Fibroblast of lung (primary cell): ENCODE results near the gene NCSTN. TPM values are rescaled to one million over a fixed set of nuclear protein-coding genes. Genes with fewer than 3 reads are reported as not detected.

ENCODE experiments used
- DNase-seq, 2 donors: peaks; one replicate each; pipeline versions ENCODE4 v3.0.0 to v3.0.0-alpha.2; 2010; ENCODE audit warnings: low read depth in 2 of 2
- H2AFZ ChIP-seq: 2 replicates; pipeline ENCODE4 v1.5.1; 2012; ENCODE audit warnings: low read length, control low read depth, inconsistent platforms
- H3K27ac ChIP-seq: 2 replicates; pipeline ENCODE4 v1.5.1; 2011; ENCODE audit warnings: low read length, control low read depth; ENCODE audit not compliant: insufficient read depth
- H3K27me3 ChIP-seq: 2 replicates; pipeline ENCODE4 v1.5.1; 2011; ENCODE audit warnings: mild to moderate bottlenecking, low read length; ENCODE audit not compliant: control insufficient read depth, insufficient read depth
- H3K36me3 ChIP-seq: 2 replicates; pipeline ENCODE4 v1.5.1; 2011; ENCODE audit warnings: low read length; ENCODE audit not compliant: control insufficient read depth, insufficient read depth
- H3K4me1 ChIP-seq: 2 replicates; pipeline ENCODE4 v1.5.1; 2011; ENCODE audit warnings: low read length; ENCODE audit not compliant: control insufficient read depth, insufficient read depth; ENCODE audit errors: extremely low read depth
- H3K4me2 ChIP-seq: 2 replicates; pipeline ENCODE4 v1.5.1; 2011; ENCODE audit warnings: low read length, control low read depth; ENCODE audit not compliant: insufficient read depth; ENCODE audit errors: extremely low read depth
- H3K4me3 ChIP-seq, 4 experiments: fragments of 200-600 bp in 1 of 4; sonication (generic) in 1 of 4; replicated peaks in 1 of 4; 2 replicates each; pipeline ENCODE4 v1.5.1; 2011 to 2016; ENCODE audit warnings: low read length in 4 of 4, low read depth in 3 of 4, mild to moderate bottlenecking in 3 of 4, control low read depth in 2 of 4, inconsistent platforms in 1 of 4, mixed read lengths in 1 of 4; ENCODE audit not compliant: insufficient read depth in 1 of 4; ENCODE audit errors: control extremely low read depth in 1 of 4
- H3K79me2 ChIP-seq: 2 replicates; pipeline ENCODE4 v1.5.1; 2012; ENCODE audit warnings: mild to moderate bottlenecking, low read length, inconsistent platforms; ENCODE audit not compliant: control insufficient read depth, insufficient read depth
- H3K9ac ChIP-seq: 2 replicates; pipeline ENCODE4 v1.5.1; 2011; ENCODE audit warnings: mild to moderate bottlenecking, low read length, control low read depth; ENCODE audit not compliant: insufficient read depth
- H3K9me3 ChIP-seq: 2 replicates; pipeline ENCODE4 v1.5.1; 2012; ENCODE audit warnings: low read depth, low read length; ENCODE audit not compliant: control insufficient read depth, insufficient read depth
- H4K20me1 ChIP-seq: 2 replicates; pipeline ENCODE4 v1.5.1; 2011; ENCODE audit warnings: low read length; ENCODE audit not compliant: control insufficient read depth, insufficient read depth; ENCODE audit errors: extremely low read depth
- CTCF ChIP-seq, 2 donors: IDR thresholded peaks in 1 of 2; conservative IDR thresholded peaks in 1 of 2; 1 replicate in 1 of 2; 2 replicates in 1 of 2; pipeline ENCODE4 v1.5.1; 2011 to 2012; ENCODE audit warnings: low read length in 2 of 2, control low read depth in 1 of 2, inconsistent platforms in 1 of 2, low read depth in 1 of 2, mild to moderate bottlenecking in 1 of 2
- EZH2 ChIP-seq: IDR thresholded peaks from 2 replicates; pipeline ENCODE4 v1.5.1; 2012; ENCODE audit warnings: low read length, control low read depth, mild to moderate bottlenecking; ENCODE audit errors: missing control alignments
- polyA plus RNA-seq, 2 donors: library from polyadenylated mRNA; depleted of rRNA in 1 of 2; stranded (reverse) in 1 of 2; unstranded in 1 of 2; fragments of >200 nt; gene quantifications; 2 replicates each; pipeline ENCODE4 v1.2.1, GENCODE V29; 2011 to 2012; ENCODE audit warnings: missing spikeins in 1 of 2
- total RNA-seq: library from RNA; depleted of rRNA; stranded (reverse); fragments of >200 nt; gene quantifications from 2 replicates; pipeline ENCODE4 v1.2.1, GENCODE V29; 2014

Gene NCSTN
- total and polyA plus RNA-seq, 2 donors (not counting 1 experiment from before 2014, with no cell fraction given), result 97.1 to 188 TPM

DNA sequence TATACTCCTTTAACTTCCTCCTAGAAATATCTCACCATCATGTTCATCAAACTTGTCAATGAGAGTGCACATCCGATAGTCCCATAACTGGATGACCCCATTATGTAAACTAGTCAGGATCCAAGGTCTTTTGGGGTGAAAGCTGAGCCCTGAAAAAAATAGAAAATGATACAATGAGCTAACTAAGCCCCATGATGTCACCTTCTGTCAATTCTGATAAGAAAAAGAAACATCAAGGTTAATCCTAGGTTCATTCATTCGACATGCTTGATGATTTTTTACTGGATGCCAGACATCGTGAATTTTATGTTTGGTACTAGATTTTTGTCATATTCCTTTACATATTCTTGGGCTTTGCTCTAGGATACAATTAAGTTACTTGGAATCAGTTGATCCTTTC is 3.0 kb upstream of the NCSTN start:
- H3K27ac ChIP-seq, result no peak overlapping the region

DNA sequence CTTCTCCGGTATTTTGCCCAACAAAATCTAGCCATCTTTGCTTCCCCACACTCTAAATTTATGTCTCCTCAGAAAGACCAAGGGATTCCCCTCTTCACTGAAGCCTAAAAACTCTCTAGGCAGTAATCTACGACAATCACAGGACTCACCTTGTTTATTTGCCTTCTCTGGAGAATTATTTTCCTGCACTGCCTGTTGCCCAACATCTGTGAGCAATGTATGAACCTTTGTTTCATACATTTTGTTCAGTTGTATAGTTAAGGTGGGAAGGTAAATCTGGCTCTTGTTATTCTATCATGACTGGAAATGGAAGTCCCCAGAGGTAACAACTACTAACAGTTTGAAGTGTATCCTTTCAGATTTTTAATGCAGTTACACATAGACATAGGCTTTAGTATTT is 2.3 kb upstream of the NCSTN start:
- H3K36me3 ChIP-seq, result peaks cover 12% of the 10 kb centered on the region
- H3K27ac ChIP-seq, result no peak overlapping the region
- H3K4me2 ChIP-seq, result peak overlapping the region; percentile 78
- H3K79me2 ChIP-seq, result peaks cover 79% of the 10 kb centered on the region
- no peak for DNase-seq
- H3K4me3 ChIP-seq, result peak overlapping the region; percentile 81 to 100 (median 94)
- no peaks in the 10 kb centered on the region for H4K20me1 ChIP-seq
- TF ChIP-seq EZH2 (no peak), CTCF (conservative IDR thresholded peaks at IDR 0.05 in 1 of 2, IDR thresholded peaks at IDR 0.05 in 1 of 2; ENCODE audit: low read depth in 1 of 2, low read length in 2 of 2) (no peak)
- H2AFZ ChIP-seq, result no peak overlapping the region
- no peaks in the 10 kb centered on the region for H3K27me3 ChIP-seq
- H3K4me1 ChIP-seq, result peaks cover 3% of the 10 kb centered on the region
- no peaks in the 10 kb centered on the region for H3K9me3 ChIP-seq
- no peak overlapping the region for H3K9ac ChIP-seq

More for the DNA sequence above, 3.0 kb upstream of the NCSTN start:
- Histone ChIP-seq H3K79me2 (peaks cover 79% of the 10 kb centered on the region), H4K20me1 (no peaks in the 10 kb centered on the region), H3K36me3 (peaks cover 12% of the 10 kb centered on the region), H3K9ac (no peak overlapping the region), H3K4me1 (peaks cover 3% of the 10 kb centered on the region), H3K4me3 (peak overlapping the region in 1 of 4 experiments; percentile 100), H3K27me3 (no peaks in the 10 kb centered on the region), H3K9me3 (no peaks in the 10 kb centered on the region), H3K4me2 (peak overlapping the region; percentile 78), H2AFZ (no peak overlapping the region)
- TF ChIP-seq EZH2 (no peak), CTCF (conservative IDR thresholded peaks at IDR 0.05 in 1 of 2, IDR thresholded peaks at IDR 0.05 in 1 of 2; ENCODE audit: low read depth in 1 of 2, low read length in 2 of 2) (no peak)
- DNase-seq, result no peak

DNA sequence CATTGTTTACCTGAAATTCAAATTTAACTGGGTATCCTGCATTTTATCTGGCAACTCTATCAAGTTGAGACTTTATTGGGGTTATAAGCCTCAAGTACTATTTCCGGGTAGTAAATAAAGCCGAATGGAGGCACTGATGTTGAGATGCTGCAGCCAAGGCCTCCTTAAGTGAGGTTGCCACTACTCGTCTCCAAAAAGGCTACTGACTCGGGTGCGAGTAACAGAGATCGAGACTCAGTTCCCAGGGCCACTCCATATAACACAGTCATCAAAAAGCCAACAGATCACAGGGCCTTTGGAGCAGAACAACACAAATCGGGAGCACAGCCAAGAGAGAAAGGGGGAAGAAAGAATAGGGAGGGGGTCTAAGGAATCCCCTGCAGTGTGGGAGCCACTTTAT is 657 bp upstream of the NCSTN start:
- DNase-seq, result peak; percentile 13 to 19
- Histone ChIP-seq H3K79me2 (peaks cover 70% of the 10 kb centered on the region), H4K20me1 (no peaks in the 10 kb centered on the region), H3K4me3 (peak overlapping the region; percentile 81 to 100 (median 94)), H3K36me3 (peaks cover 10% of the 10 kb centered on the region), H3K27me3 (no peaks in the 10 kb centered on the region), H3K9me3 (no peaks in the 10 kb centered on the region), H3K27ac (peak overlapping the region; percentile 98), H3K9ac (peak overlapping the region; percentile 96), H2AFZ (no peak overlapping the region), H3K4me1 (peaks cover 3% of the 10 kb centered on the region), H3K4me2 (peak overlapping the region; percentile 94)
- TF ChIP-seq EZH2, result no peak
- no peak for TF ChIP-seq CTCF (conservative IDR thresholded peaks at IDR 0.05 in 1 of 2, IDR thresholded peaks at IDR 0.05 in 1 of 2; ENCODE audit: low read depth in 1 of 2, low read length in 2 of 2)
